GM18909 (cell line): Measurements from ENCODE around the gene TMEM106C.
"Not testable (repeated sequence)": the region's sequence is repeated elsewhere in the genome, so short reads cannot be mapped to it uniquely, and the experiment has no call there.

Source experiments
- ATAC-seq: cut with Tn5 transposase; IDR thresholded peaks from one replicate; pipeline ENCODE4 v1.9.1; 2021; ENCODE audit warnings: mild to moderate bottlenecking; ENCODE audit not compliant: unreplicated experiment, poor library complexity

TMEM106C gene

DNA sequence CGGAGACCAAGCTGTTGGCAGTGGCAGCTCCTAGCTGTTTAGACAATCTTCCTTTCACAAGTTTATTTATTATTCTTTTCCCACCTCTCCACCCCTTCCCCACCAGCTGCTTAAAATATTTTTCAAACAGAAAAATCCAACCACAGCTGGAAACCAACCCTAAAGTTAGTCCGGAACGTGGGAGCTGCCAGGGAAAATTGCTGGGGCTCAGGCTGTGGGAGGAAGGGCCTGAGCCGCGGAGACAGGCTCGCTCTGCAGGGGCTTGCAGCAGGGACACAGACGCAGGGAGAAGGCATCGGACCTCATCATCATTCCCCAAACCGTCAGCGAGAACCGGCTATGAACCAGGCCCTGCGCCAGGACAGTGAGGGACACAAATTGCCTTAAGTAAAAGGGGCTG is 16.1 kb upstream of the TMEM106C start:
- ATAC-seq: no peak

DNA sequence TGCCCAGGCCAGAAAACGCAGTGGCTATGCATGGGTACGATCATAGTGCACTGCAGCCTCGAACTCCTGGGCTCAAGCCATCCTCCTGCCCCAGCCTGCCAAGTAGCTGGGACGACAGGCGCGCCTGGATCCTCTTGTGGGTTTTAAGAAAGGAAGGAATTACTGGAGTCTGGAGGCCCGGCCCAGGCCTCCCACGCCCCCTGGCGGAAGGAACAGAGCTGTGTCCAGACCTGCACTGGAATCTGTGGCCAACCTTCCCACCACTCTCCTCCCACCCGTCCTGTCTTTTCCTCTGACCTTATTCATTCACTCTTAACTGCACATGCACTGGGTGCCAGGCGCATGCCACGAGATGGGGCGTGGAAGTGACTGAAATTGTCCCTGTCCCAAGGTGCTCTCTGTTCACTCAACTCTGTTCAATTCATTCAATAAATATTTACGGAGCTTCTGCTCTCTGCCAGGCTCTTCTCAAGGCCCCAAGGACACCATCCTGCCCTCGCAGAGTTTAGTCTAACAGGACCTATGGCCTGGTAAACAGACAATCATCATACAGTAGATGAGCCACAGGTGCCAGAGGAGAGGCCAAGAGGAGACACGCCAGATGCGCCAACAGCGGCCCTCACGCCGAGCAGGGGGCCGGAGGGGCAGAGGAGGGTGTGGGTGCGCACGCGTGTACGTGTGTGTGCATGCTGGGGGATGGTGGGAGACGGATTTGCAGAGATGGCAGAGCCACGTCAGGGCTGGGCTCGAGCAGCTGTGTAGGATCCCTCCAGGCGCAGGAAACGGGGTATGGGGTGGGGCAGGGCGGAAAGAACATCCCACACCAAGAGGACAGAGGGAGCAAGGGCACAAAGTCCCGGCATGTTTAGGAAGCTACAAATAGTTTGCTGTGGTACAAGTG is 13.7 kb upstream of the TMEM106C start:
- ATAC-seq: no peak

DNA sequence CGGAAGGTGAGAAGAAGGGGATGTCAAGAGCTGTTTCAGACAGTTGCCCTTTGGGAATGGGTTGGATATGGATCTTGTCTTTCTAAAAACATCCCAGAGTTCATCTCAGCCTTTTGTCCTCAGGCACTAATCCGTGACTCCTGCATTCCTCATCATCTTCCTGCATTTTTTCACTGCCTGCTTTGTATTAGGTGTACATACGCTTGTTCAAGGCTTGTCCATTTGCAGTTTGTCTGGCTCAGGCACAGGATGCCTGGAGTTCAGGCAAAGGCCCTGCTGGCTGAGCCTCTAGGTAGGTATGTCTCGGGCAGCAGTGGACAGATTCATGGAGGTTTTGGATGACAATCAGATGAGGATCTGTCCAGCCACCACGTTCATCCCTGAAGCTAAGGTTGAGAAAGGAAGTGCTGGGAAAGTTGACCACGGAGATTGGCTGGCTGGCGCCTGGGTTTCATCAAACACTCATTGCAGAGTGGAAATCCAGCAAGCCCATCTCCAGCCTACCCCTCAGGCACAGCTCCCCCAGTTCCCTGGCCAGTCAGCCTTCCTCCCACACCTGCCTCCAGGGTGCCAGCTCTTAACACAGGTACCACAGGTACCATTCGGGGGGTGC is 12.4 kb upstream of the TMEM106C start:
- ATAC-seq: no peak

DNA sequence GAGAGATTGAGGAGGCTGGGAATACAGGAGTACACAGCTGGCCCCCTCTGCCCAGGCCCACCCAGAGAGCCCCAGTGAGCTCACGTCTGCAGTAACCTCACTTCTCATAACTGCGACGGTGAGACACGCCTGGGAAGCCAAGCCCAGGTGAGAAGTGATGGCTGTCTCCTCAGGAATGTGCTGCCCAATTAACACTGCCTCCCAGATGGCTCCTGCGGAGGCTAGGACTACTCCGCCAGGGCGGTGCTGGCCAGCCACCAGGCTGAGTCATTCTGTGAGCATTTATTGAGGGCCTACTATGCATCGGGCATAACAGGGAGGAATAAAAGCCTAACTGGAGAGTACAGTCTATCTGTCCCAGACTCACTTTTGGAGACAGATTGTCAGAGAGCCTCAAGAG is 9.3 kb upstream of the TMEM106C start:
- ATAC-seq: no peak

DNA sequence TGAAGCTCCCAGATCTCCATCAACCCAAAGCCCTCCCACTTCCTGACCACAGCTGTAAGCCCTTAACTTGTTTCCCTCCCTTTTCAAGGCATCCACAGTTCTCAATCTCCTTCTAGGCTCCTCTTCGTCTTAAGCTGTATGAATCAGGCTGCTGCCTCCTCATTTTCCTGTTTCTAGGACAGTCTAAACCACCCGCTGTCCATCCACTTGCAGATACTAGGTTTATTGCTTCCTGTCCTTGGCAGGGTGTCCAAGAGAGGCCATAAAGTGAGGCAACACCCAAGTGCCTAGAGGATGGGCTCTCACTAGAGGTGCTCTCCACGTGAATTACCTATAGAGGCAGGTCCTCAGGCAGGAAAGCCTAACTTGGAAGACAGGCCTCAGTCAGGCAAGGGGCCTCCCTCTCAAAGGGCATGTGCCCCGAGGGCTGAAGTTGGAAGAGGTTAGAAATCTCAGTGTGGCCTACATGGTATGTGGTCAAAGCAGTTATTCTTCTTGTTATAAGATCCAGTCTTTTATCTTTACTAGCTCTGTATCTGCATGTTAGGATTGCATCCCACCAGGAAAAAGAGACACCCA is 8.8 kb upstream of the TMEM106C start:
- ATAC-seq: no peak

DNA sequence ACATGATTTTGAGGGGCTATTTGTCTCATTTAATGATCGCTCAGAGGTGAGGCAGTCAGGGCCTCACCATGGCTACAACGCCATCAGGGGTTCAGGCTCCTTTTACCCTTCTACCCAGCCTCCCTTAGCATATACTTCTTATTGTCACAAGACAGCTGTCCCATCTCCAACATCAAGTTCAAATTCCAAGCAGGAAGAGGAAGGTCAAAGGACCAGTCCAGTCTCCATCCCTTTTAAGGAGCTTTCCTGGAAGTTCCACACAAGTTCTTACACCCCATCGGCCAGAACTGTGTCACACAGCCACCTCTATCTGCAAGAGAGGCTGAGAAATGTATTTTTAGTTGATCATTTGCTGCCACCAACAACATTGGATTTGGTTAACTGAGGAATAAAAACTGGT is 8.3 kb upstream of the TMEM106C start:
- no peak for ATAC-seq

DNA sequence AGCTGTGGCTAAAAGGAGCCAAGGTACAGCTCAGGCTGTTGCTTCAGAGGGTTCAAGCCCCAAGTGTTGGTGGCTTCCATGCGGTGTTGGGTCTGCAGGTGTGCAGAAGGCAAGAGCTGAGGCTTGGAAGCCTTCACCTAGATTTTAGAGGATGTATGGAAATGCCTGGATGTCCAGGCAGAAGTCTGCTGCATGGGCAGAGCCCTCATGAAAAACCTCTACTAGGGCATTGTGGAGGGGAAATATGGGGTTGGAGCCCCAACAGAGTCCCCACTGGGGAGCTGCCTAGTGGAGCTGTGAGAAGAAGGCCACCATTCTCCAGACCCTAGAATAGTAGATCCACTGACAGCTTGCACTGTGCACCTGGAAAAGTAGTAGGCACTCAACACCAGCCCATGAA is 5.7 kb upstream of the TMEM106C start:
- not testable (repeated sequence) for ATAC-seq

DNA sequence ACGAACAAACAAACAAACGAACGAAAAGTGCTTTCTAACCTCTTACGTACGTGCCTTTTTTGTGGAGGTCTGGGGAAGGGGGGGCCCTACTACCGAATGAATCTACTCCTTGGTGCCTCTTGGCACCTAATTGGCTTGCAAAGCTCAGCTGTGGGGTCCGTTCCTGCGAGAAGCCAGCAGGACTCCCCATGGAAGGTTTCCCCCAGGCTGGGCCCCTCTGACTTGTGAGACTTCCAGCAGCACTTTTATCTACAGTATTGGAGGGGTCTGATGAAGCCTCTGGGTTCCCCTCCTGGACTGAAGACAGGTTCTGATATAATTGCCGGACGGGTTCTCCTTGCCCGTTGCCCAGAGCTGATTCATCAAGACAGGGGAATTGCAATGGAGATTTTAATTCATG is 1.2 kb upstream of the TMEM106C start:
- ATAC-seq: no peak

DNA sequence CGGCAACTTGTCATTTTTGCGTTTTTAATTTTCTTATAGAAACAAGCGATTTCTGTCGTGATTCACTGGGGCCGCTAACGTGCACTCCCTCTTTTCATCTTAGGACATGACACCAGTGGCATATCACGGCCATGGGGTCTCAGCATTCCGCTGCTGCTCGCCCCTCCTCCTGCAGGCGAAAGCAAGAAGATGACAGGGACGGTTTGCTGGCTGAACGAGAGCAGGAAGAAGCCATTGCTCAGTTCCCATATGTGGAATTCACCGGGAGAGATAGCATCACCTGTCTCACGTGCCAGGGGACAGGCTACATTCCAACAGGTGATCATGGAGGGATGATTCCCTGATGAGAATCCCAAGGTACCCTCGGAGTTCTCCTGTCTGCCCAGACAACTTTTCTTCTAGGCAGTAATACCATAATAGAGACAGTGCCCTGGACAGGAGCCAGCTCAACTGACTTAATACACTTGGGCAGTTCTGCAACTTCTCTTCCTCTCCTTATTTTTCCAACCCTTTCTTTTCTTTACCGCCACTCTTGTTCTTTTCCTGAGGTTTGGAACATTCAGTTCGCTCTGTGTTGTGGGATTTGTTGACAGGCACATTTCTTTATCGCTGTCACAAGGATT is 821 bp downstream of the TMEM106C start:
- ATAC-seq: peak; percentile 6

DNA sequence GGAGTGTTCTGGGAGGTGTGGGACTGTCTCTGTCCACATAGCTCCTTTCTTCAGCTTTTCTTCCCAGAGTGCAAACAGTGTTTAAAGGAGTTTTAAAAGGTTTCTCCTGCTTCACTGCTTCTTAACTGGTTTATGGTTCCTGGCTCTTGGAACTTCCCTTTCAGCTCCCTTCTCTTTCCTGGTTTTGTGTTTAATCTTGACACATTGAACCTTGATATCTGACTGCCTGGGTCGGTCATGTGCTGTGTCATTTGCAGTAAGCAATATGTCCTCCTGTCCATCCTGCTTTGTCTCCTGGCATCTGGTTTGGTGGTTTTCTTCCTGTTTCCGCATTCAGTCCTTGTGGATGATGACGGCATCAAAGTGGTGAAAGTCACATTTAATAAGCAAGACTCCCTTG is 2.2 kb downstream of the TMEM106C start:
- no peak for ATAC-seq

DNA sequence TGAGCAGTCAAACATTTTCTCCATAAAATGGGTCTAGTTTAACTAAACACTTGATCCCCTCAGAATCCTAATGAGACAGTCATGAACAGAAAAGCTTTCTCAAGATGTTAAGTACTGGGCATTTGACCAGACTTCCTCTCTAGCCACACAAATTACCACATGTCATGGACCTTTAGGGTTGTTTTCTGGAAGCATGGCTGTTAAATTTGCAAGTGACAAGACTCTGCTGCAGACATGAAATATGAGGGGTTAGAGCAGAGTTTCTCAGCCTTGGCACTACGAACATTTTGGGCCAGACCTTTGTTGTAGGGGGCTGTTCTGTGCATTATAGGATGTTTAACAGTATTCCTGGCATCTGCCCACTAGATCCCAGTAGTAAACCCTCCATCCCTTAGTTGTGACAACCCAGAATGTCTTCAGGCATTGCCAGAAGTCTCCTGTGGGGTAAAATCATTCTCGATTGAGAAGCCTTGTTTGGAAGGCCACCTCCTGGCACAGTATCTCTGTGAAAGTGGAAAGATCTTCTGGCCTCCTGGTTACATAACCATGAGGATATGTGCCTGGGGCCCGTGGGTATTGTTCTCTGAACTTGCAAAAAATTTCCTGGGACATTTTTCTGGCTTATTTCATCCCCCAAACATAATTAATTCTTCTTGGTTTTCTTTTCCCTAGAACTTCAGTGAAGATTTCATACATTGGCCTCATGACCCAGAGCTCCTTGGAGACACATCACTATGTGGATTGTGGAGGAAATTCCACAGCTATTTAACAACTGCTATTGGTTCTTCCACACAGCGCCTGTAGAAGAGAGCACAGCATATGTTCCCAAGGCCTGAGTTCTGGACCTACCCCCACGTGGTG is 4.3 kb downstream of the TMEM106C start:
- ATAC-seq: no peak

DNA sequence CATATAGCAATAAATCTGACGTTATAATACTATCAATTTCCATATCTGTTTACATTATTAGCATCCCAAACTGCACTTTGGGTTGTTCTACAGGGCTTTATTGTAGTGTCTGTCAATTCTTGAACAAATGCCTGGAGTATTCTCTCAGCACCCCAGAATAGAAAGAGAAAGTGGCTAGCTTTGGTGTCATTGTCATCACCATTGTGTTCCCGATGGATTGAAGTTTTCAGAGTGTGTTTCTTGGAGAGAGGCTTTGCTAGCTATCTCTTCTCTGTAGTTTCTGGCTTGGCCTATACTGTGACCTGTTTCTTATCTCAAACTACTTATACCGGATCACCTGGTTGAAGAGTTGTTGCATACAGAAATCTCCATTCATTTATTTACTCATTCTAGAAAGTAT is 6.4 kb downstream of the TMEM106C start:
- ATAC-seq: no peak

DNA sequence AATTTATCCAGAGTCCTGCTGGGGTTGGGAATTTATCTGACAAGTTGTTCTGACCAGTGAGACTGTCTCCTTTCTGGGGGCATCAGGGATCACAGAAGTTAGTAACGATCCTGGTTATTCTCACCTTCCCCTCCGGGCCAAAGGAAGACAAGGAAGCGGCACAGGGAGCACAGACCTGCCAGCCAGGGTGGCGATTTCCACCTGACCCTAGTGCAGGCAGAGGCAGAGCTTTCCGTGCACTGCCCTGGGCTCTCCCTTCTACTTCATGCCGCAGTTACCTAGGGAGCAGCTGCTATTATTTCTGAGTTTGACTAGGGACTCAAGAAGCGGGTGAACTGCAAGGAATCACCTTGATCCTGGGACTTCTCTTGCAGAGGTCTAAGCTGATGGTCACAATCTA is 7.4 kb downstream of the TMEM106C start:
- ATAC-seq: no peak

DNA sequence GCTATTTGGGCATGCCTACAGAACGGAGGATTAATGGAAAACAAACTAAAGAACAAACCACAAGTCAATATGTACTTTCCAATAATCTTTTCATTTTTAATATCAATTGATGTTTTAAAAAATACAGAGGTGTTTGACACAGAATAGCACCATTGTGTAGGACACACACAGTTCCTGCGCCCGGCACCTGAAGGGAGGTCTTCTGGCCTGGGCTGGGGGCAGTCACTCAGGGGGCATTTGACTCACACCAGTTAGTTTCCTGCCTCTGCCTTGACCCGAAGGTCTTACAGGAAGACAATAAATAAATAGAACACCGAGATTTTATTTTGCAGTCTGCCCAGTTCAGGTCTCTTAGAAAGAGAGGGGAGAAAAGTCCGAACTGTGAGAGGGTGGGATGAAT is 9.5 kb downstream of the TMEM106C start:
- ATAC-seq: no peak

DNA sequence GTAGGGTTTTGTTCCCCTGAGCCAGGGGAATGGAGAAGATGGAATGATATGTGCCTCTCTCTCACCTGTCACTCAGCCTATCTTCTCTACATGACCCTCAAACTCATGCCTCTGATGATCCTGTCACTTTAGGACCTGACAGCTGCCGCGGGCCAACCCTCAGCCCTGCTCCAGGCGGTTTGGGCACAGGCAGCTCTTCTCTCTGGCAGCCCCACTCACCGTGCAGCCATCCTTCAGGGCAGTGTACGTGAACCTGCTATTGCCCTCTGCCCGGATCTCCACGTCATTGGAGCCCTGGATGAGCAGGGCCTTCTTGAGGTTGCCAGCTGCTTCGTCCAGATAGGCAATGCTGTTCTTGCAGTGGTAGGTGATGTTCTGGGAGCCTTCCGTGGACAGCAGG is 10.5 kb downstream of the TMEM106C start:
- ATAC-seq: no peak

DNA sequence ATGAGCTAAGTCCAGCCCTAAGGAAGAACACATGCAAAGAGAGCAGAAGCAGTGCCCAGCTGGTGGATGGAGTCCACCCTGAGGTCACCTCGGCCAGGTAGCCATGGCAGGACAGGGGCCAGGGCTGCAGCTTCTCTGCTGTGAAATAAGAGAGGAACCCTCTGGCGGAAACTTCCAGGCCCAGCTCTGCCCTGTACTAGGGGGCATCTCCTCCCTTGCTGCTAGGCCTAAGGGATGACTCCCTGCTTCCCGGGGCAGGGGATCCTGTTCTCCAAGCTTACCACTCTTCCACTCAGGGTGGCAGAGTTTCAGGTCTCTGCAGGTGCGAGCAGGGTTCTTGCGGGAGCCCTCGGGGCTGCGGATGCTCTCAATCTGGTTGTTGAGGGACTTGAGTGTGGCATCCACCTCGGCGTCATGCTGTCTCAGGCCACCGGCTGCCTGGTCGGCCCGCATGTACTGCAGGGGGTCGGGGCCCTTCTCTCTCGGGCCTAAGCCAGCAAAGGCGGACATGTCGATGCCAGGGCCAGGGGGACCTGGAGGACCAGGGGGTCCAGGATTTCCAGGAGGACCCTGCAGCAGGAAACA is 11.7 kb downstream of the TMEM106C start:
- ATAC-seq: no peak

DNA sequence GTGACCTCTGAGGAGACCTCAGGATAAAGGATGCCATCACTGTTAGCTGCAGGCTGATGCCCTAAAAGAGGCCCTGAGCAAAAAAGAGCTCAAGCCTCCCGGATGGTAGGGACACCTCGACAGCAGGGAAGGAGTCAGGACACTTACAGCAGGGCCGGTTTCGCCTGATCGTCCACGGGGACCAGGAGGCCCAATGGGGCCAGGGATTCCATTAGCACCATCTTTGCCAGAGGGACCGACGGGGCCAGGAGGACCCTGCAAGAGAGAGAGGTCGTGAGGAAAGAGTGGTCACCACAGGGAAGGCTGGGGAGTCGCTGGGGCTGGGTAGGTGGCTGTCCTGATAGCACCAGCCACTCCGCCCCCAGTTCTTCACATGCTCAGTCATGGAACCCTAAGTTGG is 12.4 kb downstream of the TMEM106C start:
- no peak for ATAC-seq

DNA sequence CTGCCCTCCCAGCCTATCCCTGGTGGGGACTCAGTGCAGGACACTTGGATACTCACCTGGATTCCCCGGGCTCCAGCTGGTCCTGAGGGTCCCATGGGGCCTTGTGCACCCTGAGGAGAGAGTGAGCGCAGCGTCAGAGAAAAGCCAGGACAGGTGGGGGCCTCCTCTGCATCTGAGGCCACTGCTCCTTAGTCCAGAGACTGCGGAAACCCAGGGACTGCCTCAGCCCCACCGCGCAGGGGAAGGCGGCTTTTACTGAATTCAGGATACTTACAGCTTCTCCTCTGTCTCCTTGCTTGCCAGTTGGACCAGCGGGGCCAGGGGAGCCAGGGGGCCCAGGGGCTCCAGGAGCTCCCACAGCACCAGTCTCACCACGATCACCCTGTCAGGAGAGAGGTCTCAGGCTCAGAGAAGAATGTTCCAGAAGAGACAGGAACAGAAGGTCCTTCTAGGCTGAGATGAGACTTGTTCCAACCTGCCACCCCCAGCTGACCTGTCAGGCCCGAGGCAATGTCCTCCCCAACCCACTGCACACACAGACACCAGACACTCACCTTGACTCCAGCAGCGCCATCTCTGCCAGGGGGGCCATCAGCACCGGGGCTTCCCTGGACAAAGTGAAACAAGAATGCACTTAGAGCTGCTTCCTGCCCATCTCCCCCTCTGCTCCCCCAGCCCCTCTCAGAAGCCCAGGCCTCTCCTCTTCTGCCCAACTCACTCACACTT is 13.8 kb downstream of the TMEM106C start:
- ATAC-seq: no peak
